H1 (cell line): ENCODE measurements around the gene UHMK1. TPM values are rescaled to one million over a fixed set of nuclear protein-coding genes. Genes with fewer than 3 reads are reported as not detected.

ENCODE experiments used
- CTCF ChIA-PET: fragments of 300-600 bp; sonication (Branson Sonifier 250); formaldehyde crosslinking; loops from one replicate; lab custom pipeline; 2021; ENCODE audit not compliant: partially characterized antibody; lab: Charles Lee
- POLR2A ChIA-PET: fragments of 300-600 bp; sonication (Branson Sonifier 250); formaldehyde crosslinking; loops from one replicate; lab custom pipeline; 2021; ENCODE audit warnings: inconsistent platforms; ENCODE audit not compliant: partially characterized antibody; lab: Charles Lee
- DNase-seq, 2 experiments: peaks; one replicate each; pipeline versions ENCODE4 v3.0.0 to v3.0.0-alpha.2; 2010 to 2022; ENCODE audit warnings: low spot score in 2 of 2, low read depth in 1 of 2, mixed read lengths in 1 of 2
- FAIRE-seq: peaks from 2 replicates; lab custom pipeline; 2011; peaks lifted over from hg19 to GRCh38; lab: Jason Lieb, UNC
- H2AFZ ChIP-seq: 2 replicates; pipeline ENCODE4 v1.8.1; 2012; ENCODE audit warnings: low read length, inconsistent platforms
- H2AK5ac ChIP-seq: 2 replicates; pipeline ENCODE4 v1.6.1; 2013; ENCODE audit warnings: low read depth, low read length
- H2BK120ac ChIP-seq: replicated peaks from 2 replicates; pipeline ENCODE3; 2013; ENCODE audit warnings: low read depth, low read length, inconsistent platforms
- H2BK12ac ChIP-seq: 2 replicates; pipeline ENCODE4 v1.6.1; 2013; ENCODE audit warnings: low read depth, low read length
- H2BK15ac ChIP-seq: 2 replicates; pipeline ENCODE4 v1.6.1; 2013; ENCODE audit warnings: low read length
- H2BK20ac ChIP-seq: 2 replicates; pipeline ENCODE4 v1.6.1; 2013; ENCODE audit warnings: low read length
- H2BK5ac ChIP-seq: 2 replicates; pipeline ENCODE4 v1.6.1; 2013; ENCODE audit warnings: low read depth, low read length
- H3K14ac ChIP-seq: 2 replicates; pipeline ENCODE4 v1.6.1; 2013; ENCODE audit warnings: inconsistent platforms; ENCODE audit not compliant: insufficient read length
- H3K18ac ChIP-seq: 2 replicates; pipeline ENCODE4 v1.6.1; 2013; ENCODE audit warnings: low read length; ENCODE audit errors: extremely low read depth
- H3K23ac ChIP-seq: 2 replicates; pipeline ENCODE4 v1.6.1; 2013; ENCODE audit warnings: inconsistent platforms; ENCODE audit not compliant: insufficient read length
- H3K23me2 ChIP-seq: 2 replicates; pipeline ENCODE4 v1.6.1; 2013; ENCODE audit warnings: low read depth, low read length
- H3K27ac ChIP-seq: 2 replicates; pipeline ENCODE4 v1.6.1; 2011; ENCODE audit warnings: low read depth, low read length, inconsistent platforms
- H3K27me3 ChIP-seq, 4 experiments: replicated peaks in 1 of 4; 1 replicate in 1 of 4; 2 replicates in 3 of 4; pipeline versions ENCODE4 v1.6.1 to v1.8.1; 2011 to 2013; ENCODE audit warnings: low read length in 3 of 4, mild to moderate bottlenecking in 3 of 4, inconsistent platforms in 2 of 4, mixed read lengths in 2 of 4, moderate library complexity in 1 of 4; ENCODE audit not compliant: control insufficient read depth in 3 of 4, insufficient read depth in 3 of 4; ENCODE audit errors: extremely low read depth in 1 of 4
- H3K36me3 ChIP-seq, 4 experiments: 2 replicates each; pipeline versions ENCODE4 v1.6.1 to v1.8.1; 2011 to 2013; ENCODE audit warnings: mild to moderate bottlenecking in 4 of 4, low read length in 3 of 4, moderate library complexity in 2 of 4, control low read depth in 1 of 4, inconsistent platforms in 1 of 4; ENCODE audit not compliant: insufficient read depth in 4 of 4, control insufficient read depth in 2 of 4
- H3K4ac ChIP-seq: replicated peaks from 2 replicates; pipeline ENCODE3; 2013; ENCODE audit warnings: low read length, low read depth, mixed read lengths, inconsistent platforms; ENCODE audit not compliant: insufficient read length
- H3K4me1 ChIP-seq, 4 experiments: replicated peaks in 1 of 4; 1 replicate in 1 of 4; 2 replicates in 3 of 4; pipeline versions ENCODE4 v1.6.1 to v1.8.1; 2011 to 2013; ENCODE audit warnings: low read length in 3 of 4, inconsistent platforms in 2 of 4, mixed read lengths in 1 of 4; ENCODE audit not compliant: insufficient read depth in 4 of 4, control insufficient read depth in 3 of 4
- H3K4me2 ChIP-seq, 2 experiments: 2 replicates each; pipeline versions ENCODE4 v1.6.1 to v1.8.1; 2011 to 2013; ENCODE audit warnings: low read depth in 2 of 2, low read length in 2 of 2, control low read depth in 1 of 2, inconsistent platforms in 1 of 2, mild to moderate bottlenecking in 1 of 2; ENCODE audit not compliant: insufficient read depth in 1 of 2
- H3K4me3 ChIP-seq, 4 experiments: fragments of 200-600, 300-600 bp in 1 of 4; sonication (generic), shearing (Covaris generic), sonication (Bioruptor Twin) in 1 of 4; 2 replicates each; pipeline versions ENCODE4 v1.5.1 to v1.8.1; 2011 to 2016; ENCODE audit warnings: low read length in 4 of 4, low read depth in 3 of 4, control low read depth in 2 of 4, inconsistent platforms in 2 of 4, mild to moderate bottlenecking in 2 of 4, mixed read lengths in 1 of 4, moderate library complexity in 1 of 4; ENCODE audit not compliant: insufficient read depth in 2 of 4; ENCODE audit errors: extremely low read depth in 1 of 4
- H3K56ac ChIP-seq: replicated peaks from 2 replicates; pipeline ENCODE3; 2013; ENCODE audit warnings: low read depth, mild to moderate bottlenecking, mixed read lengths, low read length, inconsistent platforms; ENCODE audit not compliant: insufficient read length
- H3K79me1 ChIP-seq: 2 replicates; pipeline ENCODE4 v1.6.1; 2013; ENCODE audit warnings: low read depth, low read length, control low read depth
- H3K79me2 ChIP-seq, 2 experiments: 2 replicates each; pipeline versions ENCODE4 v1.6.1 to v1.8.1; 2012 to 2013; ENCODE audit warnings: low read length in 2 of 2, mild to moderate bottlenecking in 2 of 2, inconsistent platforms in 1 of 2; ENCODE audit not compliant: insufficient read depth in 2 of 2, control insufficient read depth in 1 of 2
- H3K9ac ChIP-seq, 4 experiments: replicated peaks in 1 of 4; 1 replicate in 1 of 4; 2 replicates in 3 of 4; pipeline versions ENCODE4 v1.6.1 to v1.8.1; 2011 to 2013; ENCODE audit warnings: low read depth in 3 of 4, low read length in 3 of 4, control low read depth in 2 of 4, mild to moderate bottlenecking in 2 of 4, moderate library complexity in 2 of 4, inconsistent platforms in 1 of 4; ENCODE audit errors: extremely low read depth in 1 of 4
- H3K9me3 ChIP-seq, 2 experiments: 2 replicates each; pipeline versions ENCODE4 v1.6.1 to v1.8.1; 2012 to 2013; ENCODE audit warnings: mild to moderate bottlenecking in 2 of 2, moderate library complexity in 2 of 2, control low read depth in 1 of 2, inconsistent platforms in 1 of 2, low read depth in 1 of 2, low read length in 1 of 2, mixed read lengths in 1 of 2; ENCODE audit not compliant: insufficient read depth in 2 of 2
- H4K20me1 ChIP-seq, 2 experiments: replicated peaks in 1 of 2; 2 replicates each; pipeline versions ENCODE3 to v1.8.1; 2011 to 2013; ENCODE audit warnings: inconsistent platforms in 2 of 2, low read length in 2 of 2, mild to moderate bottlenecking in 1 of 2; ENCODE audit not compliant: insufficient read depth in 2 of 2, control insufficient read depth in 1 of 2
- H4K5ac ChIP-seq: 2 replicates; pipeline ENCODE4 v1.6.1; 2013; ENCODE audit warnings: low read length, low read depth, mixed read lengths, inconsistent platforms; ENCODE audit not compliant: insufficient read length
- H4K8ac ChIP-seq: 2 replicates; pipeline ENCODE4 v1.8.0; 2013; ENCODE audit warnings: mild to moderate bottlenecking, moderate library complexity, low read length, inconsistent platforms; ENCODE audit not compliant: insufficient read depth; ENCODE audit errors: extremely low read depth
- H4K91ac ChIP-seq: replicated peaks from 2 replicates; pipeline ENCODE3; 2013; ENCODE audit warnings: low read length, mixed read lengths, inconsistent platforms; ENCODE audit not compliant: insufficient read length
- CEBPB ChIP-seq: IDR thresholded peaks from 2 replicates; pipeline ENCODE4 v1.6.1; 2012; ENCODE audit warnings: low read depth, low read length
- CHD1 ChIP-seq: IDR thresholded peaks from 2 replicates; pipeline ENCODE4 v1.6.1; 2012; ENCODE audit warnings: low read depth, low read length, improper control_type of control experiment
- KDM4A ChIP-seq: IDR thresholded peaks from one replicate; pipeline ENCODE4 v1.7.1; 2012; ENCODE audit warnings: low read depth, mild to moderate bottlenecking, moderate library complexity, low read length, inconsistent platforms; ENCODE audit not compliant: severe bottlenecking
- MAFK ChIP-seq: IDR thresholded peaks from 2 replicates; pipeline ENCODE4 v1.6.1; 2012; ENCODE audit warnings: low read depth, mild to moderate bottlenecking, improper control_type of control experiment, low read length
- POU5F1 ChIP-seq: IDR thresholded peaks from 2 replicates; pipeline ENCODE4 v1.6.1; 2011; ENCODE audit warnings: low read depth, mild to moderate bottlenecking, low read length, moderate library complexity
- RAD21 ChIP-seq, 2 experiments: IDR thresholded peaks in 1 of 2; conservative IDR thresholded peaks in 1 of 2; 2 replicates each; pipeline ENCODE4 v1.6.1; 2011; ENCODE audit warnings: low read depth in 2 of 2, low read length in 2 of 2, improper control_type of control experiment in 1 of 2, inconsistent platforms in 1 of 2, mild to moderate bottlenecking in 1 of 2, moderate library complexity in 1 of 2
- RNF2 ChIP-seq: fragments of 200-900, 300-1000 bp; sonication (generic); IDR thresholded peaks from 2 replicates; pipeline ENCODE4 v1.7.1; 2016; ENCODE audit warnings: borderline replicate concordance, low read depth, mild to moderate bottlenecking, antibody characterized with exemption, low read length; ENCODE audit not compliant: poor library complexity, severe bottlenecking; ENCODE audit errors: missing control alignments
- SIN3A ChIP-seq, 2 experiments: IDR thresholded peaks in 1 of 2; conservative IDR thresholded peaks in 1 of 2; 2 replicates each; pipeline ENCODE4 v1.6.1; 2011 to 2012; ENCODE audit warnings: low read length in 2 of 2, improper control_type of control experiment in 1 of 2, low read depth in 1 of 2, mild to moderate bottlenecking in 1 of 2
- SP1 ChIP-seq: IDR thresholded peaks from 2 replicates; pipeline ENCODE4 v1.6.1; 2011; ENCODE audit warnings: low read depth, low read length
- SP4 ChIP-seq: IDR thresholded peaks from 2 replicates; pipeline ENCODE4 v1.6.1; 2012; ENCODE audit warnings: low read length, inconsistent platforms
- WGBS, 2 experiments: shearing (Covaris generic) in 1 of 2; methylation state at CpG; one replicate each; pipeline versions ENCODE4 v1.1.6 to v1.1.7; 2013 to 2015; ENCODE audit warnings: low lambda C conversion rate in 2 of 2, mixed read lengths in 2 of 2, inconsistent platforms in 1 of 2, low coverage in 1 of 2, missing lambda C conversion rate in 1 of 2; ENCODE audit not compliant: insufficient replicate concordance in 2 of 2, insufficient coverage in 1 of 2, insufficient read length in 1 of 2; ENCODE audit errors: extremely low coverage in 1 of 2, missing lambda C conversion rate in 1 of 2; 5-methylcytosine and 5-hydroxymethylcytosine counted together
- polyA plus RNA-seq, 7 experiments: library from polyadenylated mRNA; depleted of rRNA in 3 of 7; stranded (reverse) in 5 of 7; unstranded in 2 of 7; fragments of >200 nt in 5 of 7; fragments of 200-250 nt in 2 of 7; gene quantifications; 1 replicate in 5 of 7; 2 replicates in 1 of 7; 4 replicates in 1 of 7; pipeline versions ENCODE4 v1.2.1 to v1.2.3, GENCODE V29; 2011 to 2013; ENCODE audit warnings: missing spikeins in 2 of 7, mixed read lengths in 2 of 7
- total RNA-seq: library from RNA; stranded (reverse); fragmentation: NEBNext Ultra II Directional; extraction: Animal tissue kit (Norgen Biotek cat#: 25700); gene quantifications from 2 replicates; pipeline ENCODE4 v1.2.1, GENCODE V29; 2021

UHMK1 gene
- total and polyA plus RNA-seq, 2 of the 8 experiments (the other 6 are each of a cell fraction or from before 2014, with no cell fraction given): 4.6 to 16.1 TPM

DNA sequence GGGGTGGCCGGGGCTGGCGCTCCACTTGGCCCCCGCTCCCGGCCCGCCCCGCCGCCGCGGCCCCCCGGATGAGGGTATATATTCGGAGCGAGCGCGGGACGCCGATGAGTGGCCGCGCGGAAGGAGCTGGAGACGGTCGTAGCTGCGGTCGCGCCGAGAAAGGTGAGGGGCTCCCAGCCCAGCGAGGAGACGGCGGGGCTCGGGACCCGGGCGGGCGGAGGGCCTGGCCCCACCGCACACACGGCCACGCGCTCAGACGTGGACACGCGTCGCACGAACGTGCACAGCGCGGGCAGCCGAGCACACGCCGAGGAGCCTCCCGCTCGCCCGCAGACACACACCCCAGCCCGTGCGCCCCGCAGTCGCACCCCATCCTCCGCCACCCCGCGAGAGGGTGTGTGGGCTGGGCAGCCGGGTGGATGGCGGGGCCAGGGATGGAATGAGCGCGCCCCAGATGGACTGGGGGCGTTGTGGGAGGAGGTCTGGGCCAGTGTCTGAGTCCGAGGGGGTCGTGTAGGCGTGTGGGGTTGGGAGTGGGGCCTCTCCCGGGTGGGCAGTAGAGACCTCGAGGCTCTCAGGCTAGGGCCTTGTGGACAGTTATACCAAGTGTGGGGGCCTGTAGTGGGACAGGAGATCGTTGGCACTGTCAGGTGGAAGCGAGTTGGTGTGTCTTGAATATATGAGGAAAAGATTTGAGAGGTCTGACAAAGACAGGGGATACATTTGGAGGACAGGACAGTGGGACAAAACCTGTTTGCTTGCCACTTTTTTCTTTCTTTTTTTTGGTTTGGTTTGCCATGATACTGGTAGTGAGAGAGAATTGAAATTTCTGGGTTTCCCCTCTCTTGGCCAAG, 64.2 kb downstream of the UHMK1 start, which contains the start of gene UAP1:
UAP1 (plus strand) TSS at position 107 of the 854 bp plus-strand sequence. CDS start 4,347 bp downstream, outside the sequence.
- Histone ChIP-seq H3K9me3 (no peaks in the 10 kb centered on the region), H3K4ac (peak within 1 kb of the TSS; percentile 76), H2BK5ac (peak within 1 kb of the TSS; percentile 86; the same call in 1 of the 2 replicates), H4K20me1 (peaks cover 0 to 2% of the 10 kb centered on the region in 2 experiments), H3K4me2 (peak within 1 kb of the TSS; percentile 88 to 93), H2BK120ac (no peak within 1 kb of the TSS), H4K8ac (peak within 1 kb of the TSS; percentile 97), H3K14ac (no peak within 1 kb of the TSS), H2AFZ (peak within 1 kb of the TSS; percentile 79), H3K79me2 (peaks cover 0 to 23% of the 10 kb centered on the region in 2 experiments; a peak in 2 of 4 replicates), H3K4me1 (peaks cover 0 to 5% (median under 1%) of the 10 kb centered on the region in 4 experiments; a peak in 1 of 7 replicates), H2BK15ac (peak within 1 kb of the TSS; percentile 89; the same call in 1 of the 2 replicates), H3K79me1 (no peaks in the 10 kb centered on the region; the same call in none of the 2 replicates), H2BK12ac (no peak within 1 kb of the TSS), H3K4me3 (peak within 1 kb of the TSS; percentile 74 to 89 (median 80)), H2AK5ac (no peak within 1 kb of the TSS), H3K23ac (no peak within 1 kb of the TSS), H3K27me3 (peaks cover 0 to 4% (median 0%) of the 10 kb centered on the region in 4 experiments; a peak in 1 of 7 replicates), H4K91ac (peak within 1 kb of the TSS; percentile 56), H3K18ac (peak within 1 kb of the TSS; percentile 91; the same call in 1 of the 2 replicates), H3K56ac (no peak within 1 kb of the TSS), H3K36me3 (no peaks in the 10 kb centered on the region), H4K5ac (peak within 1 kb of the TSS; percentile 80), H3K23me2 (peaks cover 5% of the 10 kb centered on the region; the same call in 1 of the 2 replicates), H3K9ac (peak within 1 kb of the TSS; percentile 71 to 87 (median 76)), H2BK20ac (no peak within 1 kb of the TSS), H3K27ac (peak within 1 kb of the TSS; percentile 40; the same call in 1 of the 2 replicates)
- ChIA-PET CTCF (no interaction called here), POLR2A (interaction anchor here (2.0 kb wide), 1 partner anchor 10 kb away, joined by 6 read pairs; no protein-coding TSS in a partner anchor)
- no peak for FAIRE-seq
- DNase-seq: peak in 1 of 2 experiments; percentile 56
- WGBS, 2 experiments: 5% methylated on average over 46 of the region's 69 CpGs; no CpG with 5 or more reads in 1 of the 2 experiments
- TF ChIP-seq SP4: no peak
- no peak for TF ChIP-seq CHD1
- TF ChIP-seq RAD21 (IDR thresholded peaks at IDR 0.05 in 1 of 2, conservative IDR thresholded peaks at IDR 0.05 in 1 of 2; ENCODE audit: low read depth in 2 of 2, low read length in 2 of 2): no peak
- no peak for TF ChIP-seq POU5F1
- no peak for TF ChIP-seq SP1
- TF ChIP-seq MAFK: no peak
- 0 out of 4 replicates have a peak, but pooled peaks of 1 of the 2 experiments have one; percentile 55 for TF ChIP-seq SIN3A (conservative IDR thresholded peaks at IDR 0.05 in 1 of 2, IDR thresholded peaks at IDR 0.05 in 1 of 2; ENCODE audit: low read depth in 1 of 2, low read length in 2 of 2)
- peak; percentile 85 for TF ChIP-seq KDM4A
- no peak for TF ChIP-seq CEBPB
- no peak for TF ChIP-seq RNF2
